ENCODE measurements around the gene BACE1-AS. TPM values are rescaled to one million over a fixed set of nuclear protein-coding genes. Genes with fewer than 3 reads are reported as not detected.

The BACE1-AS gene
- polyA plus RNA-seq, 4 donors: 16.1 to 24.6 (median 19.7) TPM

DNA sequence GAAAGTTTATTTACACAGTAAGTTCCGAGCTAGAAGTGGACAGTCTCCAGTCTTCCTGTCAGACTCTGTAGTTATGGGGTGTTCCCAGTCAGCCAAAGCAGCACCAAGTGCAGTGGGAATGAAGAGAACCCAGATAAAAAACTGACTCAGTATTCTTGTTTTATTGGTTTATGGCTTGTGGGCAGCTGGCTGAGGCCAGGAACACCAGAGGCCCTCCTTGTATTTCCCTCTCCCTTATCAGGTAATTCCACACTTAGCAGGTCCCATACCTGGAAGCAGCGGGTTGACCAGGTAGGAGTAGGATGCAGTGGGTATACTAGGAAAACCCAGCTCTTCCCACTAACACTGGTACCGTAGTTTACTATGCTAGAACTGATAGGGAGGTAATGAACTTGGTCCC is 3.5 kb upstream of the BACE1-AS start:
- DNase-seq (ENCODE audit: low read depth in 4 of 4, low spot score in 3 of 4): no peak

DNA sequence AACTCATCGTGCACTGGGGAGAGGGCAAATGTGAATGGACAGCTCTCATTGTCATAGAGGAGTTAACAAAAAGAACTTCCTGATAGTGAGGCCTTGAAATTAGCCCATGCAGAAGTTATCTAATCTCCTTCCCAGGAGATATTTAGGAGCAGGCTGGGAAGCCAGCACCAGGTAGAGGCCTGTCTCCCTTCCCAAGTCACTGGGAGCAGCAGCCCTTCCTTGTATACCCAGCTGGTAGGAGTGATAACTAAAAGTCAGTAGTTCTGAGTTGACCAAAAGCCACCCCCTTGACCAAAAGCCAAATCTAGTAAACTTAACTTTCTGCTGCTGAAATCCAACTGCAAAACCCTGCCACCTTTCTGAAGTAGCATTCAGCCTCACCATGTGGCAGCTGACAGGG is 1.4 kb upstream of the BACE1-AS start:
- DNase-seq (ENCODE audit: low read depth in 4 of 4, low spot score in 3 of 4): no peak

DNA sequence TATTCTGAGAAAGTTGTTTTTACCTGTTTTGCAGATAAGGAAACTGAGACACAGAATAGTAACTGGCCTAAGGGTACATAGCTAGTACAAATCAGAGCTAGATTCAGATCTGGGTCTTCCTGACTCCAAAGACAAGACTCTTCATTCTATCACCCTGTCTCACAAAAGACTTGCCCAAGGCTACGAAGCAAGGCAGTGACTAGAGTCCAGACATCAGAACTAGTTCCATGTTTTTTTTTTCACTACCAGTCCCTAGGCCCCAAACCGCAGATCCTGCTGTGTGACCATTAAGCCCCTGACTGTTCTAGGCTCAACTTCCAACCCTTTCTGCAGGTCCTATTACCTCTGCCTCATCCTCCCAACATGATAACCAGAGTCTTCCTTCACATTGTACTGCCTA is 1.5 kb downstream of the BACE1-AS start:
- DNase-seq (ENCODE audit: low read depth in 4 of 4, low spot score in 3 of 4): no peak

DNA sequence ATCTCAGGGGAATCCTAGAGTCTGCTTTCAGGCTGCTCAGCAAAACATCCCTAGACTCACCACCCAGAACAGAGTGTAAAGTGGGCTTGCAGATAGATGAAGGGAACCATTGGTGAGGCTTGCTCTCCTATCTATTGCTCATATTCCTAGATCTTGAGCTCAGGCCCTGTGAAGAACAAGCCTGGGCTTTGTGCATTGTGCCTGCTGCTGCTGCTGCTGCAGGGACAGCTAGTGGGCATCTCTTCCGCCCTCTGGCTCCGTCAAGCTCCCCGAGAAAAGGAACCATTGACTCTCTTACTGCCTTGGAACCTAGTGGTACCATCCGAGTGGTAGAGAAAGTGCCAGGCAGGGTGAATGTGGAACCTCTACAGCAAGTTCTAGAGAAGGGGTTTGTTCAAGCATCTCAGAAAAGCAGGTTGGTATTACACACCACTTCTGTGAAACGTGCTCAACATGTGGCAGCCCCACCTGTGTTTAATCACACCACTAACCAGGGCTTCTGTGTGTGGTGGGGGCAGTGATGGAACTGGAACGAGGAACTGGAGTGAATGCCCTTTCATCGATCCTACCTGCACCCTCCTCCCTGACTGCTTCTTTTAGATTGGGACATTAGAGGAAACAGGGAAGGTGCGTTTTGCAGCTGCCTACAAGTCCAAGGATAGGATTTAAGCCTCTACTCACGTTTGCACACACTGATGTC is 4.4 kb downstream of the BACE1-AS start:
- no peak for DNase-seq (ENCODE audit: low read depth in 4 of 4, low spot score in 3 of 4)

DNA sequence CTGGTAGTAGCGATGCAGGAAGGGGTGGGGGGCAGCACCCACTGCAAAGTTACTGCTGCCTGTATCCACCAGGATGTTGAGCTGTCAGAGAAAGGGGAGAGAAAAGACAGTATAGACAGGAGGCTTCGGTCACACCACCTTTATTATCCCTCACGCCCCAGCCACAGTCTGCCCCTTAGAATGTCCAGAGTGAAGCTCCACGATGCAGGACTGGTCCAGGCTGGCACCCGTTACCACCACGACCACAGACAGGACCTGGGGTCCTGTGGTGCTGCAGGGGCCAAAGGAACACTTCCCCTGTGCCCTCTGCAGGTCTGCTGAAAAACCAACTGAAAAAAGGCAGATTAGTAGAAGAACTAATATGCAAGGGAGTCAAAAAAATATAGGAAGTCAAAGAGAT is 5.7 kb downstream of the BACE1-AS start:
- no peak for DNase-seq (ENCODE audit: low read depth in 4 of 4, low spot score in 3 of 4)

DNA sequence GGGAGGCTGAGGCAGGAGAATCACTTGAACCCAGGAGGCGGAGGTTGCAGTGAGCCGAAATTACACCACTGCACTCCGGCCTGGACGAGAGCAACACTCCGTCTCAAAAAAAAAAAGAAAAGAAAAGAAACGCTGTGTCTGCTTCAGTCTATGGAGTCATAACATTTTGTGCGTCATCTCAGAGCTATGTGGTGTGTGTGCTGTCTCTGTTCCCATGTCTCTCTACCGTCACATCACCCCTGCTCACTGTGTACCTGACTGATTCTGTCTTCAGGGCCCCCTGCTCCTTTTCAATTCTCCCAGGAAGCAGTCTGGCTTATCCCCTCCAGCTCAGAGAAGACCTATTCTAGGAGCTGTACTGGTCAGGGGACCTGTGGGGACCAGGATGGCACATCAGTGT is 7.0 kb downstream of the BACE1-AS start:
- DNase-seq (ENCODE audit: low read depth in 4 of 4, low spot score in 3 of 4): no peak

DNA sequence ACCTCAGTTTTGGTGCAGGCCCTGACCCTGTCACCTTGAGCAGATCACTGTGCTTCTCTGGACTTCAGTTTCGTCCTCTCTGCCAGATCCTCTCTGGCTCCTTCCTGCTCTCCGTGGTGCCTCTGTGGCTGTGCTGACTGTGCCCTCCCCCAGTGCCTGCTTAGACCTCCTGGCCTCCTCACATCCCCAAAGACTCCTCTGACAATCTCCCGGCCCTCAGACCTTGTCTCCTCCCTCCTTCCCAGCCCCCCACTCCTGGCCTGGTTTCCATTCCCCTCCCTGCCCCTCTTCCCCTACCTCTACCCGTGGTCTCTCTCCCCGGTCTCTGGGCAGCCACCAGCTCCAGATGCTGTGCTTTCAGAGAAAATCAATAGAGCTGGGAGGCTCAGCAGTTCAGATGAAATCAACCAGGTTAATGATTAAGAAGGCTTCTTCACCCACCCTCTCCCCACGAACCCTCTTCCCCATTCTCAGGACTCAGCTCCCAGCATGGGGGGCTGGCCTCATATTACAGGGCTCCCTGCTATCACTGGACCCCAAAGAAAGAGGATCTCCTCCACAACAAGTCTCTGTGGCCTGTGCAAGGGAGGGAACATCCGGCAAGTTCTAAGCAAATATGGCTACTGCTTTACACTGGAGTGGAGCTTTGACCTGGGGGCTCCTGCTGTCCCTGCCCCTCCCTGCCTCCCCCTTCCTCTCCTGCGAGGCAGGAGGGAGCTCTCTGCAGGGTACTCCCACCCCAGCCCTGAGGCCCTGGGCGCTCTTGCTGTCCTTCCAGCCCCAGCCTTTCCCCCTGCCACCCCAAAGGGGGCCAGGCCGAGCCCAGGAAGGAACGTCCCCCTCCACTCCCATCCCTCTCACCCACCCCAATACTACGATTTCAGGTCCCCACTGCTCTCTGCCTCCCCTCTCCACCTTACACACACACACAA is 8.5 kb downstream of the BACE1-AS start:
- DNase-seq (ENCODE audit: low read depth in 4 of 4, low spot score in 3 of 4): no peak

DNA sequence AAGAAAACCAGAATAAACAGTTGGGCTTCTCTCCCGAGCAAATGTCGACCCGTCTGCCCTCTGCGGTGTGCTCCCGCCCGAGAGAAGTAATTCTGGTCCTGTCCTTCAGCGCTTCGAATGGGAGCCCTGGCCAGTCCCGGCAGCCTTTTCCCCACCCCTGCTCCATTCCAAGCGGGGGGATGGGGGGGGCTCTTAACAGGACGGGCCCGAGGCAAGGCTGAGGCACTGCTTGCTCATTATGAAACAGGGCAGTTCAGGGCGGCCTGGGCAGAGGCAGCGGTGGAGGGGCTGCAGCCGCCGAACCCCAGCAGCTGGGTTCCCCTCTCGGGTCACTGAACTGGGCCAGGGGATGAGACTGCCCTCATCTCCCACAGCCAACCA is 9.1 kb downstream of the BACE1-AS start:
- peak in 3 of 4 donors; percentile 61 to 64 (median 61) for DNase-seq (ENCODE audit: low read depth in 4 of 4, low spot score in 3 of 4)

DNA sequence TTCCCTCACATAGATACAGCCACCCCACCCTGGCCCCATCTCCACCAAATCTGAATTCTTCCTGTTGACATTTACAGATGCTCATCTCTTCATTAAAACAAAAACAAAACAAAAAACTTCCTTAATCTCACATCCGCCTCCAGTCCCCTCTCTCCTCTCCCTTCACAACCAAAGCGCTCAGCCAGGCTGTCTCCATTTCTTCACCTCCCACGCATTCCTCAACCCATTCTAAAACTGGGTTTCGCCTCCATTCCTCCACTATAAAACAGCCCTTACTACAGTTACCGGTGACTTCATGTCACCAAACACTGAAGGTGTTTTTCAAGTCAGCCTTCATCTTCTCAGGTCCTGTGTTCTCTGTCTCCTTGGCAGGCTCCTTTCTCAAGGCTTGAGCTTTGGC is 9.6 kb downstream of the BACE1-AS start:
- DNase-seq (ENCODE audit: low read depth in 4 of 4, low spot score in 3 of 4): peak in 2 of 4 donors; percentile 39 to 48

DNA sequence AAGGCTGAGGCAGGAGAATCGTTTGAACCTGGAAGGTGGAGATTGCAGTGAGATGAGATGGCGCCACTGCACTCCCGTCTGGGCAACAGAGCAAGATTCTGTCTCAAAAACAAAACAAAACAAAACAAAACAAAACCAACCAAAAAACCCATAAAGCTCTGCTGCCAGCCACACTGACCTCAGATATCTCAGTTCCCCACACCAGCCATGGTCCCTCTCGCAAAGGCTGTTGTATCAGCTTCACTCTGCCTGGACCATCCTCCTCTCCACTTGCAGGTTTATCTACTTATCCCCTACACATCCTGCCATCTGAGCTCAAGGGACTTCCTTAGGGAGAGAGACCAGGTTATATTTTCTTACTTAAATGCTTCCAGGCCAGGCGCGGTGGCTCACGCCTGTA is 11.1 kb downstream of the BACE1-AS start:
- no peak for DNase-seq (ENCODE audit: low read depth in 4 of 4, low spot score in 3 of 4)

DNA sequence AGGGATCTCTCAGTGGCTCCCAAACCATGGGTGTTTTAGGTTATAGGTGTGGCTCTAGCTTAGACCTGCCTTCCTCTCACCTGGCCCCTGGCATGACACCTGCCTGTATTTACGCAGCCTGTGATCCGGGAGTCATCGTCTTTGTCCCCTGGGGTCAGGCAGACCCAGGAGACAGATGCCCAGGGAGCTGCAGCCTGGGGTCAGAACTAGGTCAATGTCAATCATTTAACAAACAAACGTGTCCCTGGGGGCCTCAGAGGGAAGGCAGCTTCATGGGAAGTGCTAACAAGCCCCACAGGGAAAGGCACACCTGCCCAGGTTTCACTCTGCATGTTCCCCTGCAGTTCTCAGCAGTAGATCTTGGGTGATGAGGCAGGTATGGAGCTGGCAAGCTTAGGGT is 12.0 kb downstream of the BACE1-AS start:
- no peak for DNase-seq (ENCODE audit: low read depth in 4 of 4, low spot score in 3 of 4)

DNA sequence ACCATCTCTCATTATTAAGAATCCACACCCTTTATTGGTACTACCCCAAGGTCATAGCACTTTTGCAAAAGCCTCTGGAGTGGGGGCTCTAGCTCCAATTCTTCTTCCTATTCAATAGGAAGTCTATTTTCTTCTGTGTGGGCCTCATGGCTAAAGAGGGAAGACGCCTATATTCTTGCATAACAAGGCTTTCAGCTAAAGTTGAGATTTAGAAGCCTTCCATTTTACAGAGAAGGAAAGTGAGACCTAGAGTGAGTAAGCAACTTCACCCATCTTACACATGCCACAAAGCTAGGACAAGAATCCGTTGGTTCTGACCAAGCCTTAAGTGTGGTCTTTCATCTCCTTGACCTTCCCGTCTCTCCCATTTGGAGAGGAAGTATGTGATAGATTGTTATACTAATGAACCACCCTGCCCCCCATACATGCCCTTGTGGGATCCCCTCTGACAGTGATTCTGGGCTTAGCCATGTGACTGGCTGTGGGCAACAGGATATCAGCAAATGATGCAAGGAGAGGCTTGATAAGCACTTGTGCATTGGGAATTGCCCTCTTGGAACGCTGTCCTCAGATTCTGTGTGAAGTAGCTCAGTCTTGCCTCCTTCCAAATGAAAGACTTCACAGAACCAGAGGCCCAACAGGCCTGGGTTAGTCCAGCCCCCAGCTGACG is 12.6 kb downstream of the BACE1-AS start:
- no peak for DNase-seq (ENCODE audit: low read depth in 4 of 4, low spot score in 3 of 4)

DNA sequence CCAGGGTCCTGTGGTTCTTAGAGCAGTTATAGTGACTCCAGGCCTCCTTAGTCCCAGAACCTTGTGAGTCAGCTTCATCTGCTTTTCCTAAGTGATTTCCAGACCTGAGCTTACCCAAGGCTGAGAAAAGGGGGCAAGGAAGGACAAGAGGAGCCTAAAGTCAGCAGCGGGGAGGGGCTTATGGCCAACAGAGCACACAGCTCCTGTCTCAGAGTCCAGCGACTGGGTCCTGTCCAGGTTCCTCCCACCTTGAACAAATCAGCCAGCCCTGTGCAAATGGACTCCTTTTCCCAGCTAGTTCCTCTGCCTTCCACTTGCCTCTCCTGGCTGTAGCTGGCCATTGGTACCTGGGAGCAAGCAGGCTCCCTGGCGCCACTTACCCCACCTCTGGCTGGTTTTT is 14.0 kb downstream of the BACE1-AS start:
- DNase-seq (ENCODE audit: low read depth in 4 of 4, low spot score in 3 of 4): no peak

DNA sequence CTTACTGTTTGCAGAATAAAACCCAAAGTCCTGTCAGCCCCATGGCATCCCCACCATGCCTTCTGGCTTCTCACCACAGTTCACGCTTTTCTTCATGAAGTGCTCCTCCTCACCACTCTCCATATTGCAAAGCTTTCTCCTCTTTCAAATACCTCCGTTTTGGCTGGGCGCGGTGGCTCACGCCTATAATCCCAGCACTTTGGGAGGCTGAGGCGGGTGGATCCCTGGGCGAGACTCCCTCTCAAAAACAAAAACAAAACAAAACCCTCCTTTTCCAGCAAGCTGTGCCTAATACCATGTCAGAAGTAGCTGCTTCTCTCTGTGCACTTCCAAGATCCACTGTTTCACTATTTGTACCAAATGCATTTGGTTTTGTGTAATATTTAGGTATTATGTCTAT is 18.2 kb downstream of the BACE1-AS start:
- no peak for DNase-seq (ENCODE audit: low read depth in 4 of 4, low spot score in 3 of 4)

DNA sequence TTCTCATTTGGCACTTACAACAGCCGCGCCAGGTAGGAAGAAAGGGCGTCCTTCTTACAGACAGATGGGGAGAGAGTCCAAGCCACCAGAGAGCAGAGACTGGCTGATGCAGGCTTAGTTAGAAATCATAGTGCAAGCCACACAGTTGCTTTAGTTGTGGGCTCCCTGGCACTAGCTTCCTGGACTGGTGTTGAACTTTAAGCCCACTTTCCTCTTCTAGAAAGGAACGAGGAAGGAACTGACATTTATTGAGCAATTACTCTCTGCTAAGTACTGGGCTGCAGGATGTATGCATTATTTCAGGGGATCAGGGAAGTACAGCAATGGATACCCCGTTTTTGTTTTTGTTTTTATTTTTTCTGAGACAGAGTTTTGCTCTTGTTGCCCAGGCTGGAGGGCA is 21.9 kb downstream of the BACE1-AS start:
- DNase-seq (ENCODE audit: low read depth in 4 of 4, low spot score in 3 of 4): no peak

DNA sequence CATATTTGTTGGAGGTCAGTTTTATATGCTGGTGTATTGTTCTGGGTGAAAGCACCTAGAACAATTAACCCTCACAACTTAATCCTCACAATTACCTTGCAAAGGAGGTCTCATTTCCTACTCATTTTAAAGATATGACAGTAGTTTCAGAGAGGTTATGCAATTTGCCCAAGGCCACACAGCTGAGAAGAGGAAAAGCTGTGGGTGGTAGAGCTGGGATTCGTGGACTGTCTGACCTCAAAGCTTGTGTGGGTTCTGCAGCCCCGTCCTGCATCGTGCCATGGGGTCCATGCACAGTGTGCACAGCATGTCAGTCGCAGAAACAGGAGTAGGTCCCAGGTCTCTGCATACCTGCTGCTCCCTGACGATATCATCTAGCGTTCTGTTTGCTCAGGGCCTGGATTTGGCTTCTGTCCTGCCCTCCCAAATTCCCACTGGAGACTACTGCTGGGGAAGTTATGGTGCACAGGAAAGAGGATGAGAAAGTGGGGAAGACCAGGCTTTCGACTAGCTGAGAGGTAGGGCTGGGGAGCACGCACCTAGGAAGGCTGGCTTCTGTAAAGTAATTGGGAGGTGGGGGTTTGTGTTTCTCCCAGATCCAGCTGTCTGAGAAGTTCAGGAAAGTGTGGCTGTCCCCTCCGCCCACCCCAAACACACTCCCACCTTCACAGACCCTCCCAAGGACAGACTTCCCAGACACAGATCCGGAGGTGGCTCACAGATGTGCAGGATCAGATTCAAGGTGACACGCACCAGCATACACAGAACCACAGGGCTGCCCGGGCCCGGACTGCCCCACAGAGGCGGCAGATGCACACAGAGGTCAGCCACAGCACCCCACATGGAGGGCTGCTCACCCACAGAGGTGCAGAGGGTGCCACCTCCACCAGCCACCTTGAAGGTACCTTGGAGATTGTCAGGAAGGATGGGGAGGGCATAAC is 23.0 kb downstream of the BACE1-AS start:
- no peak for DNase-seq (ENCODE audit: low read depth in 4 of 4, low spot score in 3 of 4)

DNA sequence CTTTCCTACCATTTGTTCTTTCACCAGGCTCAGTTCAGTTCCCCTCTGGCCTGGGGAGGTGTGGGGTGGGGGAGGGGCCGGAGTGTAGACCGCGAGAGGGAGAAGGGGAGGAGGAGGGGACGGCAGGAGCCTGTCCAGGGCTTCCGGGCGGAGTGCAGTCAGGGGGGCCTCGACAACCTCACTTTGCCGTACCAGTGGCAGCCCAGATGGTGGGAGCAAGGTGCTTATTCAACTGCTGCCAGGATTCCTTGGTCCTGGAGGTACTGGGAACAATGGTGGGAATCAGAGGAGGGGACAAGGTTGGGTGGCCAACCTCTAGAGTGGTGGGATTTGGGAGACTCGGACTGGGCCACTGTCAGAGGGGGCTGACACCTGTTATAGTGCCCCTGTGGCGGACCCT is 23.7 kb downstream of the BACE1-AS start:
- DNase-seq (ENCODE audit: low read depth in 4 of 4, low spot score in 3 of 4): no peak

DNA sequence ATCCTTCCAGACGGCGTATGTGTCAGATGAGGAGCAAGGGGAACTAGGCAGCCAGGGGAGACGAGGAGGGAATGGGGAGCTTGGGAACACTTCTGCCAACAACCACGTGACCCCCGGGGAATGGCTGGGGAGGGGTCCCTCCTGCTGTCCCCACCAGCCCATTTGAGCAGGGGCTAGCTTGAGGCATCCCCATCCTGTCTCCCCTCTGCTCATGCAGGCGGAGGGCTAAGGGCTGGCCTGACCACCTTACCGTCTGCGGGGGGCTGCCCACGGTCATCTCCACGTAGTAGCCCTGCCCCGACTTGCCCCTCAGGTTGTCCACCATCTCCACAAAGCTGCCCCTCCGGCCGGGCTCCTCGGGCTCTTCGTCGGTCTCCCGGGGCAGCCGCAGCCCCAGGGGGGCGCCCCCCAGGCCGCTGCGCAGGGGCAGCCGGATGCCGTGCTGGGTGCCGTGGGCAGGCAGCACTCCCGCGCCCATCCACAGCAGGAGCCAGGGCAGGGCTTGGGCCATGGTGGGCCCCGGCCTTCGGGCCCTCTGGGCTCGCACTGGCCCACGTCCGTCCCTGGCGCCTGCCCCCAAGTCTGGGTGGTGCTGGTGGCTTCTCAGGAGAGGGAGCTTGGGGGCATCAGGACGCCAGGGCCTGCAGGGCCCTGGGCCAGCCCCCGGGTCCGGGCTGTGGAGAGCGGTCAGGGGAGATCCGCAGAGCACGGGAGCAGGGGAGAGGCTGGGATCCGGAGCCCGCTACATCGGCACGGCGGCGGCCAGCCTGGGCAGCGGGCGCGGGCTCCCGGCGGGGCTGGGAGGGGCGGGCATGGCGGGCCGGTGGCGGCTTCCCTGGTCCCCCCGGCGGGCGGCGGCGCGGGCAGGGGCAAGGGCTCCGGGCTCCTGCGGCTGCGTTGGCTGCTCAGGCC is 24.4 kb downstream of the BACE1-AS start:
- DNase-seq (ENCODE audit: low read depth in 4 of 4, low spot score in 3 of 4): no peak

DNA sequence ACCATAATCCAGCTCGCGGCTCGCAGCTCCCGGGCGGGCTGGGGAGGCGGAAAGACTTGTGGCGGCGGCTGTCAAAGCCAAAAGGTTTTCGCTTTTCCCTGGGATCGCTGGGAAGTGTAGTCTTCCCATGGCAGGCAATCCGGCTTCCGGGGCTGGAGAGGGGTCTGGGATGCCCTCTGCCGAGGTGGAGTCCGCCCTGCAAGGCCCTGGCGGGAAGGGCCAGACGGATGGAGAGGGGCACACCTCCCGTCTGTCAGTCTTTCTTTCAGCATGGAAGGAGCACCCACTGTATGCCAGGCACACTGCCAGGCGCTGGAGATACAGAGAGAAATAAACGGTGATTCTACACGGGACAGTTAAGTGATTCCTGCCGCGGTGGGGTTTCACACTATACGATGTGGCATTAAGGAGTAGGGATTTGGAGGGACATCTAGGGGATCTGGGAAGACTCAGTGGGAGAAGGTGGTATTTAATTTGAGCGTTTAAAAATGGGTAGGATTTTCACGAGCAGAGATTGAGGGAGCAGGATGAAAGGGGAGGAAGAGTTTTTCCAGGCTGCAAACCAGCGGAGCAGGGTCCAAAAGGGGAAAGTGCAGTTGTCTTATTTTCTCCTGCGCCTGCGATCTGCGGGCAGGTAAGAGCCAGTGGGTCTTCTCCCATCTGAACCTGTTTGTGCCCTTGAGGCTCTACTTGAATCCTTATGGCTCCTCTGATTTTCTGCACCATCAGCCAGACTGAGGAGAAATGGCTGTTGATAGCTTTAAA is 25.2 kb downstream of the BACE1-AS start, which contains the start of gene BACE1:
TSS of gene BACE1 (minus strand) at position 60 of the 765 bp plus-strand sequence. CDS start 461 bp downstream, outside the sequence.
- DNase-seq (ENCODE audit: low read depth in 4 of 4, low spot score in 3 of 4): peak in 3 of 4 donors; percentile 69 to 80 (median 71)

Measured in left renal pelvis (tissue), 4 donors.